Esophagus muscularis mucosa (tissue), 3 donors: Measurements from ENCODE around the gene GPR32.

Source experiments
- CTCF ChIP-seq, 3 experiments: fragments of 200-600 bp in 2 of 3; fragments of 450-650 bp in 1 of 3; sonication (generic) in 2 of 3; IDR thresholded peaks; one replicate each; pipeline ENCODE4 v1.5.1; 2017 to 2019; ENCODE audit warnings: antibody characterized with exemption in 3 of 3, mild to moderate bottlenecking in 2 of 3, moderate library complexity in 1 of 3
- POLR2A ChIP-seq: fragments of 450-650 bp; IDR thresholded peaks from one replicate; pipeline ENCODE4 v1.6.1; 2017; ENCODE audit warnings: antibody characterized with exemption, moderate library complexity, mild to moderate bottlenecking, low read depth

DNA sequence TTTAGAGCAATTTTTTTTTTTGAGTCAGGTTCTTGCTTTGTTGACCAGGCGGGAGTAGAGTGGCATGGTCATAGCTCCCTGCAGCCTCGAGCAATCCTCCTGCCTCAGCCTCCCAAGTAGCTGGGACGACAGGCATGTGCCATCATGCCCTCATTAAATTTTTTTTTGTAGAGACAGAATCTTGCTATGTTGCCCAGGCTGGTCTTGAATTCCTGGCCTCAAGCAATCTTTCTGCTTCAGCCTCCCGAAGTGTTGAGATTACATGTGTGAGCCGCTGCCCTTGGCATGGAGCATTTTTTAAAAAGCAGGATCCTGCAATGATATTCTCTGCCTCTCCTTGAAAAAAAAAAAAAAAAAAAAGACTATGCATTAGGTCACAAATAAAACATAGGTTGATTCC is 5.9 kb downstream of the GPR32 start:
- TF ChIP-seq CTCF (IDR thresholded peaks at IDR 0.05): no peak
- no peak for TF ChIP-seq POLR2A
